Loucy (cell line): Measurements from ENCODE around the gene CACNA2D3.

Source experiments
- H2AFZ ChIP-seq: fragments of 200-600 bp; sonication (generic); 2 replicates; pipeline ENCODE4 v1.6.0; 2016; ENCODE audit warnings: antibody characterized with exemption, mild to moderate bottlenecking, low read length, moderate library complexity
- H3F3A ChIP-seq: fragments of 200-600 bp; 2 replicates; pipeline ENCODE4 v1.6.0; 2016; ENCODE audit warnings: antibody characterized with exemption, low read depth, mild to moderate bottlenecking
- H3K27me3 ChIP-seq: fragments of 200-600 bp; sonication (generic); 2 replicates; pipeline ENCODE4 v1.6.1; 2014; ENCODE audit warnings: low read length, mild to moderate bottlenecking; ENCODE audit not compliant: insufficient read depth, poor library complexity, severe bottlenecking
- H3K36me3 ChIP-seq: fragments of 200-600 bp; sonication (generic); 2 replicates; pipeline ENCODE4 v1.6.1; 2016; ENCODE audit warnings: low read length; ENCODE audit not compliant: insufficient read depth
- H3K4me1 ChIP-seq: fragments of 200-600 bp; sonication (generic); 2 replicates; pipeline ENCODE4 v1.5.1; 2014; ENCODE audit warnings: low read length, mild to moderate bottlenecking; ENCODE audit not compliant: insufficient read depth, poor library complexity, severe bottlenecking
- H3K4me2 ChIP-seq: fragments of 200-600 bp; sonication (generic); 2 replicates; pipeline ENCODE4 v1.6.0; 2014; ENCODE audit warnings: antibody characterized with exemption, low read length, low read depth, mild to moderate bottlenecking; ENCODE audit not compliant: poor library complexity, severe bottlenecking
- H3K4me3 ChIP-seq: fragments of 200-600 bp; sonication (generic); 2 replicates; pipeline ENCODE4 v1.5.1; 2014; ENCODE audit warnings: low read length, mild to moderate bottlenecking, mixed read lengths; ENCODE audit not compliant: poor library complexity, severe bottlenecking
- H3K79me2 ChIP-seq: fragments of 200-600 bp; sonication (generic); 2 replicates; pipeline ENCODE4 v1.6.1; 2014; ENCODE audit warnings: low read length; ENCODE audit not compliant: insufficient read depth
- H3K9ac ChIP-seq: fragments of 200-600 bp; sonication (generic); 2 replicates; pipeline ENCODE4 v1.6.0; 2014; ENCODE audit warnings: mild to moderate bottlenecking, low read depth, low read length, moderate library complexity; ENCODE audit not compliant: poor library complexity, severe bottlenecking
- H3K9me2 ChIP-seq: fragments of 200-600 bp; sonication (generic); replicated peaks from 2 replicates; pipeline ENCODE4 v1.6.1; 2016; ENCODE audit warnings: low read depth, low read length, mixed read lengths
- H3K9me3 ChIP-seq: fragments of 200-600 bp; sonication (generic); 2 replicates; pipeline ENCODE4 v1.6.1; 2014; ENCODE audit warnings: mild to moderate bottlenecking, antibody characterized with exemption, low read length, low read depth; ENCODE audit not compliant: insufficient read depth
- H4K20me1 ChIP-seq: fragments of 200-600 bp; sonication (generic); 2 replicates; pipeline ENCODE4 v1.6.0; 2014; ENCODE audit warnings: antibody characterized with exemption, low read length, mild to moderate bottlenecking; ENCODE audit not compliant: insufficient read depth, poor library complexity, severe bottlenecking
- CTCF ChIP-seq: fragments of 200-600 bp; sonication (generic); conservative IDR thresholded peaks from 2 replicates; pipeline ENCODE4 v1.5.1; 2014; ENCODE audit warnings: mild to moderate bottlenecking, antibody characterized with exemption, low read length
- EZH2phosphoT487 ChIP-seq: fragments of 200-600 bp; IDR thresholded peaks from 2 replicates; pipeline ENCODE4 v1.6.1; 2018; ENCODE audit warnings: antibody characterized with exemption, mild to moderate bottlenecking, moderate library complexity, borderline replicate concordance

The CACNA2D3 gene

GRCh38 chr3:54580453-54580852 is 458.1 kb downstream of the CACNA2D3 start:
- Histone ChIP-seq H3K27me3 (no peaks in the 10 kb centered on the region), H3K9ac (no peak overlapping the region), H3K9me2 (no peaks in the 10 kb centered on the region), H3K9me3 (peaks cover 3% of the 10 kb centered on the region), H3K4me3 (no peak overlapping the region), H2AFZ (no peak overlapping the region), H3K79me2 (no peaks in the 10 kb centered on the region), H4K20me1 (no peaks in the 10 kb centered on the region), H3F3A (no peaks in the 10 kb centered on the region), H3K4me2 (no peak overlapping the region), H3K4me1 (no peaks in the 10 kb centered on the region), H3K36me3 (no peaks in the 10 kb centered on the region)
- TF ChIP-seq EZH2phosphoT487 (no peak), CTCF (no peak)

DNA sequence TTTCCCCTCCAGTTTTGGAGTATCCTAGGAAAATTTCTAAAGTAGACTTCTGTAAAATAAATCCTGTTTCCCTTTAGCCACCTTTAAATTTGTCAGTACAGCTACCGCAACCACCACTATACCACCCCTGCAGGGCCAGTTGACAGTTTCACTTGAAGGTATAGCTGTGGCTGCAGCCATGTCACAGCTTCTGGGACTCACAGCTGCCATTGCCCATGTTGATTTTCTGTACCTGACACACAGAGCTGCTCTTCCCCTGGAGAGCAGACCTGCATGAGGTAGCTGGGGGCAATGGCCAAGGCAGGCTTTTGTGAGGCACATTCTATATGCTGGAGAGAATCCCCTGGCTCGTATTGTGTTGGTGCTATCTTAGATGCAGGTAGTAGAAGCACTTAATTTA is 460.1 kb downstream of the CACNA2D3 start:
- no peak overlapping the region for H3K4me2 ChIP-seq
- H4K20me1 ChIP-seq = no peaks in the 10 kb centered on the region
- H3K79me2 ChIP-seq = no peaks in the 10 kb centered on the region
- H3K9me3 ChIP-seq = peaks cover 3% of the 10 kb centered on the region
- H3F3A ChIP-seq = no peaks in the 10 kb centered on the region
- H3K36me3 ChIP-seq = no peaks in the 10 kb centered on the region
- H3K9me2 ChIP-seq = no peaks in the 10 kb centered on the region
- H3K27me3 ChIP-seq = no peaks in the 10 kb centered on the region
- TF ChIP-seq EZH2phosphoT487 (no peak), CTCF (no peak)
- H3K9ac ChIP-seq = no peak overlapping the region
- H2AFZ ChIP-seq = no peak overlapping the region
- no peaks in the 10 kb centered on the region for H3K4me1 ChIP-seq
- H3K4me3 ChIP-seq = no peak overlapping the region

DNA sequence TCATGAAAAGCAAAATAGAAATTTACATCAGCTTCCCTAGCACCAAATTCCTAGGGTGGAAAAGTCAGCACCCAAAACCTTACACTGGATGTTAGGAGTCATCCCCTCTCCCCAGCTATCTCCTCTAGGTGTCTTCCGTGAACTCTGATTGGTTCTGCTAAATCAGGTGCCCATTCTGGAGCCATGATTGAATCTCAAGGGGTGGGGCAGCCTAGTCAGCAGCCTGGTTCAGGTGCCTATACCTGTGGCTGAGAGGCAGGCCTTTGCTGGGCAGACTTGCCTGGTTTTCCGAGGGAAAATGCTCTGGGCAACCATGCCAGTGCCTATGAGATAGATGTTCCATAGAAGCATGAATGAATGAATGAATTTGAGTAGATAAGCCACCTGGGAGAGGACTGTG is 468.8 kb downstream of the CACNA2D3 start:
- H4K20me1 ChIP-seq = no peaks in the 10 kb centered on the region
- no peak for TF ChIP-seq EZH2phosphoT487
- H3K27me3 ChIP-seq = no peaks in the 10 kb centered on the region

GRCh38 chr3:54593653-54594052 is 471.3 kb downstream of the CACNA2D3 start:
- H3K4me2 ChIP-seq = no peak overlapping the region
- no peak overlapping the region for H3K4me3 ChIP-seq
- H3K9me3 ChIP-seq = no peaks in the 10 kb centered on the region
- no peaks in the 10 kb centered on the region for H3K27me3 ChIP-seq
- no peak overlapping the region for H2AFZ ChIP-seq
- no peak overlapping the region for H3K9ac ChIP-seq
- no peak for TF ChIP-seq CTCF
- no peak for TF ChIP-seq EZH2phosphoT487
- no peaks in the 10 kb centered on the region for H3K9me2 ChIP-seq
- H4K20me1 ChIP-seq = no peaks in the 10 kb centered on the region
- H3K36me3 ChIP-seq = no peaks in the 10 kb centered on the region
- H3K79me2 ChIP-seq = no peaks in the 10 kb centered on the region
- no peaks in the 10 kb centered on the region for H3F3A ChIP-seq
- H3K4me1 ChIP-seq = no peaks in the 10 kb centered on the region

More for the DNA sequence above, 468.8 kb downstream of the CACNA2D3 start:
- Histone ChIP-seq H3K9me3 (no peaks in the 10 kb centered on the region), H3K9me2 (no peaks in the 10 kb centered on the region), H3K9ac (no peak overlapping the region), H3K36me3 (no peaks in the 10 kb centered on the region), H3K4me1 (no peaks in the 10 kb centered on the region), H2AFZ (no peak overlapping the region), H3K79me2 (no peaks in the 10 kb centered on the region), H3F3A (no peaks in the 10 kb centered on the region), H3K4me3 (no peak overlapping the region), H3K4me2 (no peak overlapping the region)
